IPS-NIHi7 (cell line): Measurements from ENCODE around the gene DBNL.

ENCODE experiments used
- DNase-seq: peaks from one replicate; pipeline ENCODE4 v3.0.0; 2012; ENCODE audit warnings: mixed read lengths; ENCODE audit errors: extremely low spot score

The DBNL gene

DNA sequence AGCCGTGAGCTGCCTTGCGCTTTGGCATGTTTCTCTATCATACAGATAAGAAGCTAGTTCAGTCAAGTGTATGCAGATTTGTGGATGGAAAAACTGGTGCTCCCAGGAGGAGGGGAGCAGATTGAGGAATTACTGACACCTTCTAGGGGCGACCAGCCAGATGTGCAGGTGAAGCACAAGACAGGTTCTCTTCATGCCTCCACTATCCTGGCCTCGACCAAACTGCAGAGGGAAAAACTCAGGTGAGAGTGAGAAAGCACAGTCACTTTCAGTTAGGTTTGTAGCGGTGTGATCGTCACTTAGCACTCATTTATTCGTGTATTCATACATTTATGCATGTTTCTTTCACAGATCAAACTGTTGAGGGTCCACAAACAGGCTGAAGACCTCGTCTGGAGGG, 600 bp upstream of the DBNL start:
- no peak for DNase-seq

DNA sequence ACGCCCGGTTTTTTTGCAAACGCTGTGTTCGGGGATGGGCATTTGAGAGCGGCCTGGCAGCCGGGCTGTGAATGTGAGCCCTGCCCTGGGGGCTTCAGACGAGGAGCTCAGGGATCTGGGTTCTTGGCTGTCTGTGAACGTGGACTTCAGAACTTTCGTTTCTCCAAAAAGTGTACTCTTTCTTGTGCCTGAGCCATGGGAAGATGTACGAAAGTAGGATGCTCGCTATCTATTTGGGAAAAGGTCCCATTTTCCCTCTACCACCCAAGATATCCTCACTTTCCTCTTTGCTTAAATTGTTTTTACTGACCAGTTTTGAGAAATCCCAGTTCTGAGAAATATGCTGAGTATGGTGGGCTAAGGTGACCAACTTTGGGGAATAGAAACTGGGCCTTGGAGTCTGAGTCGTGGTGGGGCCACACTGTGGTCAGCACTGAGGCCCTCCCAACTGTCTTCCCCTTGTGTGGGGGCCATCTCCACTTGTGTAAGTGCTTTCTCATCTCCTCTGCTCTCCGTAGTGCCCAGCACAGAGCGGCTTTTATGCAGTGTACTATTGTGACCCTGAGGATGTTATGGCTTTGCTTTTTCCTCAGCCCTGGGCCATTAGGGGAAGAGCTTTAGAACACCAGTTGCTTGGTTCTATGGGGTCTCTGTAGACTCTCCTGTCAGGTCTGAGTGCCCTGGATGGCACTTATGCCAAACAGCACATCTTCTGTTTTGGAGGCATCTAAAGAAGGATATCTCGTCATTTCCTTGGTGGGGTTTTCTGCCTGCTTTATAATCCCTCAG, 918 bp downstream of the DBNL start:
- DNase-seq: no peak

DNA sequence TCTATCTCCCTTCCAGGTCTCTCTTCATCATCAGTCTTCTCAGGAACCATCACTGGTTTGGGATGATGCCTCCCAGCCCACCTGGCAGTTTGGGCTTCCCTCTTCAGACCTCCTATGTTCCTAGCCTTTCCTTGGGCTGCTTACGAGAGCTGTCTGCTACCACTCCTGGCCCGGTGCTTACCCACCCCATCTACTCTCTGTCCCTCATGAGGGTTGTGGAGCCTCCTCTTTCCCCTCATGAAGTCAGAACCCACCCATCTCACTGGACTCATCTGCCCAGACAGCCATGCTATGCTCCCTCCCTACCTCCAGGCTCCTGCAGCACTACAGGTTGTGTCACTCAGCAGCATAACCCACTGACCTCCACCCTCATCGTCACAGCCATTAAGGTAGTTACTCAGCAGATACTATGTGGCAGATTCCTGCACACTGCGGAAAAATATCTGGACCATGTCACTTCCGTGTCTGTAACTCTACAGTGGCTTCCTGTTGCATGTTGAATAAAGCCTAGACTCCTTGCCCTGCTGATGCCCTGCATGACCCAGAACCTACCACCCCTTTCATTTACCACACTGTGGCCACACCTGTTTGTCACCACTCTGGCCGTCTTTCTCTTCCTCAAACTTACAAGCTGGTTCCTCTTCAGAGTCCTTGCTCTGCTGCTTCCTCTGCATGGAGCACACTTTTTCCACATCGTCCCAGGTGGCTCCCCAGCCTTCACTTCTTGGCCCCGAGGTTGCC, 2.0 kb downstream of the DBNL start:
- no peak for DNase-seq

DNA sequence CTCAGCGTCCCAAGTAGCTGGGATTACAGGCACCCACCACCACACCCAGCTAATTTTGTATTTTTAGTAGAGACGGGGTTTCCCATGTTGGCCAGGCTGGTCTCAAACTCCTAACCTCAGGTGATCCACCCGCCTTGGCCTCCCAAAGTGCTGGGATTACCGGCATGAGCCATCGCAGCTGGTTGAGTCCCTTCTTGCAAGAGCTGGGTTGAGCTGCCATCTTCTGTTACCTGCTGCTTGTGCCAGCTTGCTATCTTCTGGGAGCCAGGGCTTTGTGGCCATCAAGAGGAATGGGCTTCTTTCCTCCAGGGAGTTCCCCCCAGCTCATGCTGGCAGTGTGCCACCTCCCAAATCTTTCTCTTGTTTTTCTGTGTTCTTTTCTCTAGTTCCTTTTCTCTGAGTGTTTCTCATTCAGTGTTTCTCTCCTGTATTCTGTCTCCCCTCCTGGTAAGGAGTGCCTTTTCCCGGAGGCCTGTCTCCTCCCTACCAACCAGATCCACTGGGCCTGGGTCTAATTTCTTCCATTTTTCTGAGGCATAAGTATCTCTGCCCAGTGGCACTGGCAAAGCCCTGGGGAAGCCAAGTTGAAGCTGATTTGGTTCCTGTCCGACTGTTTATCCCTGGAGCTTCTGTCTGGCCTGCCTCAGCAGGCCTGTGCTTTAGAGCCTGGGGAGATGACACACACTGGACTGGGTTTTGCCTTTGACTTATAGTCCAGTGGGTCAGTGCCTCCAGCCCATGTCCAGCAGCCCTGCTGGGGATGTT, 3.7 kb downstream of the DBNL start:
- DNase-seq: no peak

DNA sequence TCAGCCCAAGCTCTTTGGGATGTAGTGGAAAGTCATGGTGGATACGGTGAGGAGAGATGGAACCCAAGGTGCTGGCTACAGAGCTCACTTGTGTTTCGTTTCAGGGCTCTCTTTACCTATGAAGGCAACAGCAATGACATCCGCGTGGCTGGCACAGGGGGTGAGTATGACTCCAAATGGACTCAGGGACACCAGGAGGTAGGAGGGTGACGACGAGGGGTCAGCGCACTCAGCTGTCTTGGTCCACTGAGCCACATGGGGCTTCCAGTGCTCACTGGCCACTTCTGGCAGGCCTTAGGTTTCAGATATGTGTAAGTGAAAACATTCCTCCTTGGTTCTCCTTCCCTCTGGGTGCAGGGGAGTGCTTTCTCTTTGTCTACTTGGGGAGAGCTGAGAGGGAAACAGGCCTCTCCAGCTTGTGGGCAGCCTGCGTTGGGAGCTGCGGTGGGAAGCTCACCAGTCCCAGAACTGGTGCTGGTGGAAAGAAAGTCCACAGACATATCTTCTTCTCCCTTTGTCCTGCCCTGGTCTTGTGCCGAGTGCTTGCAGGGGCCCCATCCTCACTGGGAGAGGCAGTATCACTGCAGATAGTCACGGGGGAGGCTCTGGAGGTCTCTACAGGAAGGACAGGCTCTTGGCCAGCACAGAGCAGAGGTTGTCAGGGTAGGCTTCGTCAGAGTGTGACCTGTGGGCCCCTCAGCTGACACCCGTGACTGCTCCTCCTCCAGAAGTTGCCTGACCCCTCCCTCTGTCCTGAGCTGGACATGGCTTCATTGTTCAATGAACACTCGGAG, 5.8 kb downstream of the DBNL start:
- no peak for DNase-seq

DNA sequence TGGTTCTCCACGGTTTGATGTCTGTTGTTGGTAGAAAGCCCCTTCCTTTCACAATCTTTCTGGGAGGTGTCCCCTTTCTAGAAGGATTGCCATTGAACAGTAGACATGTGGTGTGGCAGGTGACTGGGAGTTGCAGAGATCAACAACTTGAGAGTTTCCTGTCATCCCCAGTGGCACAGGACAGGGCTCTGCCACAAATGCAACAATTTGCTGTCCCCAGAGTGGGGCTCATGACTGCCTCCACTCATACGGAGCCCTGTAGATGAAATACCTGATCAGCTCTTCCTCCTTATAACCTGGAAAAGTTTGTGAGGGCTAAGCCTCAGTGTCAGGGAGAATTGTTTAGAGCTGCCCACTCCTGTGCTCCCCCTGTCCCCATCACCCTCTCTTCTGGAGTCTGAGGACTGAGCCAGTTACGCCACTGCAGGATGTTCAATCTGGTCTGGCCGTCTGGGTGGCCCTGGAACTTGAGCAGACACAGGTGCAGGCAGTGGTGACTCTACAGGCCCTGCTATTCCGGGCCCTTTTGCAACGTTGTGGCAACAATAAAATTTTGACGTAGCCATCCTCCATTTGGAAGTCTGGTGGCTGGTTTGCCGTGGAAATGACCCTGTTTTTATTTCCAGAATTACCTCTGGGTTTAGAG, 6.5 kb downstream of the DBNL start:
- DNase-seq: no peak

DNA sequence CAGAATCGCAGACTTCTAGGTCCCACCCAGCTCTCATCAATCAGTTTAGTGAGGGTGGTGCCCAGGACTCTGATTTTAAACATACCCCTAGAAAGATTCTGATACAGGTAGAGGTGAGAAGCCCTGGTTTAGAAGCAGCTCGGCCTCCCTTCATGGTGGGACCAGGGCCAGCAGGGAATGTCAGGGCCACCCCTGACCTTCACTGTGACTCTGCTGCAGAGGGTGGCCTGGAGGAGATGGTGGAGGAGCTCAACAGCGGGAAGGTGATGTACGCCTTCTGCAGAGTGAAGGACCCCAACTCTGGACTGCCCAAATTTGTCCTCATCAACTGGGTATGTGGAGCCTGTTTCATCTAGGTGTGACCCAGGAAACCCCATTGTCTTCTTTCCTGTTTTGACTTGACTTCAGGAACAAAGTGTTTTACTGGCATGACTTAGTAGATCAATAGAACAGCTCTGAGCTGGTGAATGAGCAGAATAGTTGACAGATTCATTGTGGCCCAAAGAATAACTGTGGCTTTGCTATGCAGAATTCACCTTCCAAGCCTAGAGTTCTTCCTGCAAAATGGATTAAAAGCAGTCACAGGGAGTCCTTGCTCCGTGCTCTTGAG, 7.2 kb downstream of the DBNL start:
- no peak for DNase-seq

DNA sequence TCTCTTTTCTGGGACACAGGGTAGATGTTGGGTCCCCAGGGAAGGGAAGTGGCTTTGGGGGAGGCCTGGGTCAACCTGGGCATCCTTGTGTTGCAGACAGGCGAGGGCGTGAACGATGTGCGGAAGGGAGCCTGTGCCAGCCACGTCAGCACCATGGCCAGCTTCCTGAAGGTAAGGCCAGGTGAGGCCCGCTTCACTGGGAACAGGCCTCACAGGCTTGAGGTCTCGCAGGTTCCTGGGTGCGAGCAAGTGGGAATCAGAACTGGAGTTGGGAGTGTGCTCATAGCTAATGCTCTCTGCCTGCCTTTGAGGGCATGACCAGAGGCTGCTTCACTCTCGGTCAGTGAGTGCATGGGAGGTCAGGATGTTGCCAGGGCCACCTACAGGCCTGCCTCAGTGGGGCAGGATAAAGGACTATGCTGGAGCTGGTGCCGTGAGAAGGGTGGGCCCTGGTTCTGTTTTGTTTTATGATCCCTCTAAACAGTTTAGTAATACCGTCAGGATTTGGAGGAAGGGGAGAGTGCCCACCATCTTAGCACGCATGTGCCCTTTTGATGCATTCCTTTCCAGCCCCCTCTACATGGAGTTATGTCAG, 8.4 kb downstream of the DBNL start:
- DNase-seq: no peak

DNA sequence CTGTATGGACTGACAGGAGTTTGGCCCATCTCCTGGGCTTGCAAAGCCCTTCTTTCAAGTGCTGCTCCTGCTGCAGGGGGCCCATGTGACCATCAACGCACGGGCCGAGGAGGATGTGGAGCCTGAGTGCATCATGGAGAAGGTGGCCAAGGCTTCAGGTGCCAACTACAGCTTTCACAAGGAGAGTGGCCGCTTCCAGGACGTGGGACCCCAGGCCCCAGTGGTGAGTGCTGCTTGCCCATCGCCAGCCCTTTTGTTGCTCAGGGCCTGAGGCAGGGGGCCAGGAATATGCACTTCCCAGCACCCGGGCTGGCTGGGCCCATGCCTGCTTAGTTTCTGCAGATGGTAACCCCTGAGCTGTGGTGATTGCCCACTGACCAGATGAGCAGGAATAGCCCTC, 12.2 kb downstream of the DBNL start:
- no peak for DNase-seq

DNA sequence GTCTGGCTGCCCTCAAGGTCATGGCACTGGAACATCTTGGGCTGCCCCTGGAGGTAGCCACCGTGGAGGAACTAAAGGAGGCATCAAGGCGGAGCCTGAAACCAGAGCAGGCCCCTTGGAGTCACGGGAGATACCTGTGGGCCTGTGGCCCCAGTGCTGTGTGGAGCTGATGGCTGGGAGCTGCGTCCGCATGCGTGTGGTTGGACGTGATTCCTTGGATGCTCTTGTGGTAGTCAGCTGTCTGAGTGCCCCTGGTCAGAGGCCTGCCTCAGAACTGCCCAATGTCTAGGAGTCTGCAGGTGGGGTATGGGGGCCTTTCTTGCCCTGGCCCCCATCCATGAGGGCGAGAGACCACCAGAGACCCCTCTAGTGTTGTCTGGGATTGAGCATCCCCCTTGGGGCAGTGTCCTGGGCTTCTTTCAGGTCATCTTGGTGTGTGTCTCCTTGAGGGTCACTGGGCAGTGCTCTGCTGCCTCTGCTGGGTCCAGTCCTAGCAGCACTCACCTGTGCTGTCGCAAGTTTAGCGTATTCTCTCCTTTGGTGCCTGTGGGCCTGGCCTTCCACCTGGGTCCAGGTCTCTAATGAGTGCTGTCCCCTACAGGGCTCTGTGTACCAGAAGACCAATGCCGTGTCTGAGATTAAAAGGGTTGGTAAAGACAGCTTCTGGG, 12.8 kb downstream of the DBNL start:
- DNase-seq: no peak

DNA sequence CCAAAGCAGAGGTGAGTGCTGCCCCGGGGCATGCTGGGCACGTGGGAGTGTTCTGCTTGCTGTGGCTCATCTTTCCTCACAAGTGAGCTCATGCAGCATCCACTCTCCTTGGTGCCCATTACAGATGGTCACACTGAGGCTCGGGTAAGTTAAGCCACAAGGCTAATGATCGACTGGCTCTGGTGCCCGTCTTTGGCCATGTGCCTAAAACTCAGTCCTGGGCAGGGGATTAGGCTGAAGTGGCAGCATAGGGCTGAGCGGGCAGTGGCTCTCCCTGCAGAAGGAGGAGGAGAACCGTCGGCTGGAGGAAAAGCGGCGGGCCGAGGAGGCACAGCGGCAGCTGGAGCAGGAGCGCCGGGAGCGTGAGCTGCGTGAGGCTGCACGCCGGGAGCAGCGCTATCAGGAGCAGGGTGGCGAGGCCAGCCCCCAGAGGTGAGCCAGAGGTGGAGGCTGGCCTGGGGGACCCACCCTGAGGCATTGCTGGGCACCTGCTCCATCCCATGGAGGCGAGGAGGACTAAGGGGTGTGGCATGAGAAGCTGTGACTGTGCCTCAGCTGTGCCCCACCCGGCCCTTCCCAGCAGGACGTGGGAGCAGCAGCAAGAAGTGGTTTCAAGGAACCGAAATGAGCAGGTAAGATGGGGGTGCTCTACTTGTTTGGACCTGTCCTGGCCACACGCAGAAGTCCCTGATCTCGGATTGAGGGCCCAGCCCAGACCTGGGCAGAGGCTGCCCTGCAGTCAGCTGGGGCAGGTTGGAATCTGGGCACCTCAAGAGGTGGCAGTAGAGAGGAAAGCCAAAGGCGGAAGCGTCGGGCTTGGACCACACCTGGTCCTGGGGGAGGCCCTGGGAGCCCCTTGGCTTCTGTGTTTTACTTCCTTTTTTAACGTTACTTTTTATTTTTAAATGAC, 13.6 kb downstream of the DBNL start:
- DNase-seq: no peak

DNA sequence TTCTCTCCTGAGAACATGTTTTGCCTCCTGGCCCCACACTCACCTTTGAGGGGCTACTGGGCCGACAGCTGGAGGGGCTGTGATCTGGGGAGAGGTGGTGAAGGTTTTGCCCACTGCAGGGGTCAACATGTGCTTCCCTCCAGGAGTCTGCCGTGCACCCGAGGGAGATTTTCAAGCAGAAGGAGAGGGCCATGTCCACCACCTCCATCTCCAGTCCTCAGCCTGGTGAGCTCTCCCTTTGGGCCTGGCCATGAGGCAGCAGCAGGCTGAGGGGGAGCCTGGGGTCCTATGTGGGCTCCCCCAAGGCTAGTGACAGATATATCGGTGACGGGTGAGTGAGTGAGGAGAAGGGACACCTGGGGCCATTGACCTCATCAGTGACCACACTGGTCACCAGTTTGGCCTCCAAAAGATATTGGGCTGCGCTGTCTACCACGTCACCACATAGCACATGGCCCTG, 14.3 kb downstream of the DBNL start:
- DNase-seq: no peak

DNA sequence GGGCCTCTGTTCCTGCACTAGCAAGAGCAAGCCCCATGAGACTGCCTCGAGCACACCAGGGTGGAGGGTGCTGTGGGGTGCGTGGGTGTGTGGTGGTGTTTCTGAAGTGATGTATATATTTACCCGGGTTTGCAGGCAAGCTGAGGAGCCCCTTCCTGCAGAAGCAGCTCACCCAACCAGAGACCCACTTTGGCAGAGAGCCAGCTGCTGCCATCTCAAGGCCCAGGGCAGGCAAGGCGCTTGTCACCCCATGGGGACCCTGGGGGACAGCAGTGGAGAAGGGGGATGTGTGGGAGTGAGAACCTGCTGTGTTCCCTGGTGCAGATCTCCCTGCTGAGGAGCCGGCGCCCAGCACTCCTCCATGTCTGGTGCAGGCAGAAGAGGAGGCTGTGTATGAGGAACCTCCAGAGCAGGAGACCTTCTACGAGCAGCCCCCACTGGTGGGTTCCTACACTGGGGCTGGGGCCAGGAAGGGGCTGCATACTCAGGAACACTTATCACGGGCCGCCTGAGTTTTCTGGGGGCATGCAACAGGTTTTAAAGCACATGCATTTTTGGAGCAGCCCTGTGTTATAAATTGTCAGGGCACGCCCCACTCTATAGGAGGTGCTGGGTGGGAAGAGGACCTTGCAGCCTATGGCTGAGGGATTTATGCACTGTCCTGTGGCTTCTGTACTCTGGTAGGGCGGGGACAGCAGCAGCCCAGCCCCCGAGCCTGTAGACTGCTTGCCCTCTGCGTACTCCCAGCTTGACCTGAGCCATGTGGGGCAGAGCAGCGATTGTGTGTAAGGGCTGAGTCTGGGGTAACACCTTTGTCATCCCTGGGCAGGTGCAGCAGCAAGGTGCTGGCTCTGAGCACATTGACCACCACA, 15.0 kb downstream of the DBNL start:
- no peak for DNase-seq

DNA sequence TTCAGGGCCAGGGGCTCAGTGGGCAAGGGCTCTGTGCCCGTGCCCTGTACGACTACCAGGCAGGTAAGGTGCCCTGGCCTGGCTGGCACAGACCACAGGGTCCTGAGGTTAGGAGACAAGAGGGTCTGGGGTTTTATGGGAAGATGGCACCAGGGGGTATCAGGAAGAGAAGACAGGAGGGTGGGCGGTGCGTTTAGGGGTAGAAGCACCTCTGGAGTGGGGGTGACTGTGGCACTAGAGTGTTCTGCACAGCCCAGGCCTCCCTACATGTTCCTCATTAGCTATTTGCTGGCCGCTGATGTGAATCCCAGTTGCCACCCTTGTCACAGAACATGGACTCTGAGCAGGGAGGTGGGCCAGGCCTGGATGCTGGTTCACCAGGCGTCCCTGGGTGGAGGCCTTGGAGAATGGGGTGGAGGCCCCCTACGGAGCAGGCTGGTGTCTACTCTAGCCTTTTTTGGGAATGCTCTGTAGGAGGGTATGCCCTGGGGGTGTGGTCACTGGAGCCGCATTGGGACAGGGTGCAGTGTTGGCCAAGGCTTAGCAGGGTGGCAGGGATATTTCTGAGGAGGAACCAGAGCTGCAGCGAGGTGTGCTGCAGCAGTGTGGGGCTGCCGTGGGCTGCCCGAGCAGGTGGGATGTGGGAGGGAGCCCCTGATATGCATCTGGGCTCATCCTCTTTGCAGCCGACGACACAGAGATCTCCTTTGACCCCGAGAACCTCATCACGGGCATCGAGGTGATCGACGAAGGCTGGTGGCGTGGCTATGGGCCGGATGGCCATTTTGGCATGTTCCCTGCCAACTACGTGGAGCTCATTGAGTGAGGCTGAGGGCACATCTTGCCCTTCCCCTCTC, 15.8 kb downstream of the DBNL start:
- DNase-seq: no peak

DNA sequence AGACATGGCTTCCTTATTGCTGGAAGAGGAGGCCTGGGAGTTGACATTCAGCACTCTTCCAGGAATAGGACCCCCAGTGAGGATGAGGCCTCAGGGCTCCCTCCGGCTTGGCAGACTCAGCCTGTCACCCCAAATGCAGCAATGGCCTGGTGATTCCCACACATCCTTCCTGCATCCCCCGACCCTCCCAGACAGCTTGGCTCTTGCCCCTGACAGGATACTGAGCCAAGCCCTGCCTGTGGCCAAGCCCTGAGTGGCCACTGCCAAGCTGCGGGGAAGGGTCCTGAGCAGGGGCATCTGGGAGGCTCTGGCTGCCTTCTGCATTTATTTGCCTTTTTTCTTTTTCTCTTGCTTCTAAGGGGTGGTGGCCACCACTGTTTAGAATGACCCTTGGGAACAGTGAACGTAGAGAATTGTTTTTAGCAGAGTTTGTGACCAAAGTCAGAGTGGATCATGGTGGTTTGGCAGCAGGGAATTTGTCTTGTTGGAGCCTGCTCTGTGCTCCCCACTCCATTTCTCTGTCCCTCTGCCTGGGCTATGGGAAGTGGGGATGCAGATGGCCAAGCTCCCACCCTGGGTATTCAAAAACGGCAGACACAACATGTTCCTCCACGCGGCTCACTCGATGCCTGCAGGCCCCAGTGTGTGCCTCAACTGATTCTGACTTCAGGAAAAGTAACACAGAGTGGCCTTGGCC, 16.6 kb downstream of the DBNL start:
- DNase-seq: no peak

DNA sequence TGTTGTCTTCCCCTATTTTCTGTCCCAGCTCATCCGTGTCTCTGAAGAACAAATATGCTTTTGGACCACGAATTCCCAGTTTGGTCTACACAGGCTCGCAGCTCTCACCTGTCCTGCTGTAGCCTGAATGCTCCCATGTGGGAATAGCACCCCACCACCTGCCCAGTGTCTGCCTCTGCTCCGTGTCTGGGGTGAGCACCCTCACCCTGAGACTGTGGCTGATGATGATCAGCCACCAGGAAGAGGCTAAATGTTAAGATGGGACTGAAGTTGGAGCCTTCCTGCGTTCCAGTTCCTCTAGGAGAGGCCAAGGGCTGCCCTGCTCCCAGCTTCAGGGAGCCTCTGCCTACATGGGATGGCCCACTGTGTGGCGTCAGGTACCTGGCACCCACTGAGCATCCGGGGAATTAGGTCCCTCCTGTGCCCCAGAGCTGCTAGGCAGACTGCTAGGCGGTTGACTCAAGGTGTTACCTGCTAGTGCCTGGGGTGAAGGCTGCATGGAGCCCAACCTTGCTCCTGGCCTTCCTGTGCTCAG, 17.2 kb downstream of the DBNL start:
- DNase-seq: no peak
